Stimulated activated CD8-positive, alpha-beta memory T cell treated with anti-CD3 and anti-CD28 coated beads, Interleukin-7, amount 100 ng/mL, for 24 hours (primary cell): ENCODE measurements around the gene PDZD2.
"Not testable (repeated sequence)": the region's sequence is repeated elsewhere in the genome, so short reads cannot be mapped to it uniquely, and the experiment has no call there.

Experiments used
- DNase-seq: peaks from one replicate; pipeline ENCODE4 v3.0.0-alpha.2; 2020; ENCODE audit warnings: low read depth

Gene PDZD2

DNA sequence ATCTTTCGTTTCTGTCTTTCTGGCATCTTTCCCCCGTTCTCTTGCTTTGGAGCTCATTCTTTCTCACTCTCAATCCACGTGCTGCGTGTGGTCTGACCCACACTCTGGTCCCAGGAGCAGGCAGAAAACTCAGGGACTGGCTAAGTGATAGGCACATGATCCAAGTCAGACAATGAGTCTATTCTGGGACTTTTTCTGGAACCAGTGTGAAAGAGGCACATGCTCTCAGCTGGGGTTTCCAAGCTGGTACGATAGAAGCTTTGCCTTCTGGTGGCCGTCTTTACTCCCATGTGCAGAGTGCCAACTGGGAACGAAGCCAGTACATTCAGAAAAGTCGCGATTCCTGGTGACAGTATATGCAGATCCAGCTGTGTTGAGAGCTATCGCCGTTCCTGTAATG lies 94.4 kb downstream of the PDZD2 start:
- no peak for DNase-seq

DNA sequence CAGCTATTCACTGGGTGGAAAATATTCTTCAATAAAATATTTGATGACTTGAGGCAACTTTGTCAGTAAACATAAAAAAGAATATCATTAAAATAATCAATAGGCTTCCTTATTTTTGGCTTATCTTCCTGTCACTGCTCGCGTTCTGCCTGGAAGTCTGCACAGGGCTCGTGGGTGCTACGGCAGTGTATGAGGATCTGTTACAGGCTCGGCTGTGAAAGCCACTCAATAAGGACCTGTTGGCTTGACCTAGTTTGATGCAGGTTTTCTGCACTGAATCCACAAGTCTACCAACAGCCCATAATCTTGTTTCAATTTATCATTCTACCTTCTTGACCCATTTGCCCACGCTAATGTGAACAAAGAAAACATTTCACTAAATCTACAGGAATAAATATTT lies 97.2 kb downstream of the PDZD2 start:
- DNase-seq, result no peak

DNA sequence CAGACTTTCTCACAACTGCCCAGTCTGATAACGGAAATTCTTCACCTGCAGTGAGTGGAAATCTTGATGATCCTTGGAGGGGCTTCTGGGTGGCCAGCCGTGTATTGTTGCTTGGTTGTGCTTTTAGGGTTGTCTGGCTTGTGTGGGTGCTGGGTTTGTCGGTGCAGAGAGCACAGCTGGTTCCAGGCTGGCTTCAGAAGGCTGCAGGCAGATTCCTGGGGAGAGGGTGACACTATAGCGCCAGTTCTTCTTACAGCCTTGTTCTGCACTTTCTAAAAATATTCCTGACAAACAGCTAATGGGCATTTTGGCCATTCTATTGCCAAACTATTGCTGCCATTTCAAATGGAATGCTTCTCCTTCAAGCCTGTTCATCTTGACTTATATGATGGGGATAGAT lies 99.3 kb downstream of the PDZD2 start:
- no peak for DNase-seq

DNA sequence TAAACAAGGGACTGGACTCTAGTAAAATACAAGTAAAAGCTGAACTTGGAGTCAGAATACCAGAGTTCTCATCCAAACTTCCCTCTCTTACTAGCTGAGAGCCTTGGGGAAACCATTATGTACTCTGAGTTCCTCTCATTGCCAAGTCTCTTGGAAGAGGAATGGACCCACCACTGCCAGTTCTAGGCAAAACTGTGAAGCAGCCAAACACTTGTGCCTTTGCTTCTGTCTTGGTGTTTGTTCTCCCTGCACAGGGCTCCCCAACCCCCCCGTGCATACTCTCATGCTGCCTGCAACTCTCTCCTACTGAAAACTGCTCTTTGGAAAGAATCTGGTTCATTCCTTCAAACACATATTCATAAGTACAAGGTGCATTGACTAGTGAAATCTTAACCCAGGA lies 102.6 kb downstream of the PDZD2 start:
- DNase-seq, result no peak

DNA sequence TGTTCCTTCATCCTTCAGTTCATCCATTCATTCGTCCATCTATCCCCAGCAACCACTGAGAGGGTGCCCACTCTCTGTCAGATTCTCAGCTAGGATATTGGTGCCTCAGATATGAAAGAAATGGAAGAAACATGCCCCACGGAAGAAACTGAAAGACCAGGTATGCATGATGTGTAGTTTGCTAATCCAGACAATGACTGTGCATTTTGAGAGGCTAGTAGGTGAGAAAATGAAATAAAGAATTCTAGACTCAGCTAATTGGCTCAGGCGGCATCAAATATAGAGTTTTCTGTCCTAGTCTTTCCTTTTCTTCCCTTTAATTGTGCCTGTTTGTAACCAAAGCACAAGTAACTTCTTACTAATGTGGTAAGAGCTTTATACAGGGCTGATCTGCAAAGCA lies 104.7 kb downstream of the PDZD2 start:
- no peak for DNase-seq

GRCh38 chr5:31748458-31749172 lies 109.7 kb downstream of the PDZD2 start:
- DNase-seq, result no peak

GRCh38 chr5:31750215-31750614 lies 111.3 kb downstream of the PDZD2 start:
- DNase-seq, result no peak

GRCh38 chr5:31751610-31752009 lies 112.7 kb downstream of the PDZD2 start:
- no peak for DNase-seq

DNA sequence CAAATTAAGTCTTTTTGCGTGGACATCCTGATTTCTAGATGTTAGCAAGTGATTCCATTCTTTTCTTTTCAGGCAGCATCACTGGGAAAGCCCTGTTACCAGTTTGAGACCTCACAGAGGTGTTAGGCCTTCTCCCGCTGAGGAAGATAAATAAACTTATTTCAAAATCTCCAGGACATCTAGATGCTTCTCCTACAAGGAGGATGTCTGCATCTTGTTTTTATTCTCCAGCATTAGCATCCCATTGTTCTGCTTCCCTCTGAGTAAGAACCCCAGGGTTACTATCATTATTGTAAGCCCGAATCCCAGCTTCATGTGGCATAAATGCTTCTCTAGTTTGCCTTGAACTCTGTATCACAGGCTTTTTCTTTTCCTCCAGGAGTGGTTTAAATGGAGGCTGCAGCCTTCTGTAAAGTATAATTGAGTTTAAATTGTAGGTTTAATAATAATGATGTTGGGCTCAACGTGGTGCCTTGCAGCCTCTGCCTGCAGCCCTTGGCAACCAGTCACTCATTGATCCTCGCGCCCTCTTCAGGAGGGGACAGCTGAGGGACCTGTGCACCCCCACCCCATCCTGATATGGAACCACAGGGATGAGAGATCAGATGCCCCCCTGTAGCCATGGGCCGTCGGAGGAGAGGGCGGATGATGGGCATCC lies 114.9 kb downstream of the PDZD2 start:
- DNase-seq, result no peak

GRCh38 chr5:31754358-31754704 lies 115.4 kb downstream of the PDZD2 start:
- DNase-seq, result no peak

DNA sequence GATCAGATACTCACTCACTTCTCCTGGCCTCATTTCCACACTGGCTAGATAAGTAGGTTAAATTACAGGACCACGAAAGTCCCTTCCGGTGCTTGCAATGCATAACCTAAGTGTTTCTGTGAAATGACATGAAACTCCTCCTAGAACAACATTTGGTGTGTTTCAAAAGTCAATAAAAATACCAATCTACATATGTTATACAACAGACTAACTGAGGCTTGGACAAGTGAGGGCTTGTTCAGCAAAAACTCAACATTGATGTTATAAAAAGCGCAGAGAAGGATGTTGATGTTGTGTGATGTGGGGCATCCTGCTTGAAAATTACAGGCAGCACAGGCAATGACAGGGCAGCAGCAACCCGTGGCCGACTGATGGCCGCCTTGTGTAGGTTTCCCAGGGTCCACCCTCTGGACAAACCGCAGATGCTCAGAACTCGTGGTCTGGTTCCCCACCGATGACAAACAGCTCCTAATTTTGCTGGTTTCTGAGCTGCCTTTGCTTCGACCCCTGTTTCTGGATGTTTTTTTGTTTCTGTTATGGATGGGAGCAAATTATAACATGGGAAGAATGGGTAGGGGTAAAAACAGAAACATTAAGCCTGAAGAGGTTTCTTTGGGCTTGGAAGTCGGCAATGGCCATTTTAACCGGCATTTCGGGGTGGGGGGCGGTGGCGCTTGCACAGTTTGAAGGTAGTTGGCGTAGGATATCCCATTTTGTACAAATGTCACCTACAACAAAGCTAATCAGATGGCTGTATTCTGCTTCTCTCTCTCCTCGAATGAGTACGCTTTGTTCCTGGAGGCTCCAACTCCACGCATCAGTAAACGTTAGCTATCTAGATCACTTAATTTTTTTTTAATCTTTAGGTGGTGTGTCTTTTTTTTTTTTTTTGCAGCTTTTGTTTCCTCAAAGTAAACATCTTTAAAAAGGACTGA lies 116.1 kb downstream of the PDZD2 start:
- no peak for DNase-seq

DNA sequence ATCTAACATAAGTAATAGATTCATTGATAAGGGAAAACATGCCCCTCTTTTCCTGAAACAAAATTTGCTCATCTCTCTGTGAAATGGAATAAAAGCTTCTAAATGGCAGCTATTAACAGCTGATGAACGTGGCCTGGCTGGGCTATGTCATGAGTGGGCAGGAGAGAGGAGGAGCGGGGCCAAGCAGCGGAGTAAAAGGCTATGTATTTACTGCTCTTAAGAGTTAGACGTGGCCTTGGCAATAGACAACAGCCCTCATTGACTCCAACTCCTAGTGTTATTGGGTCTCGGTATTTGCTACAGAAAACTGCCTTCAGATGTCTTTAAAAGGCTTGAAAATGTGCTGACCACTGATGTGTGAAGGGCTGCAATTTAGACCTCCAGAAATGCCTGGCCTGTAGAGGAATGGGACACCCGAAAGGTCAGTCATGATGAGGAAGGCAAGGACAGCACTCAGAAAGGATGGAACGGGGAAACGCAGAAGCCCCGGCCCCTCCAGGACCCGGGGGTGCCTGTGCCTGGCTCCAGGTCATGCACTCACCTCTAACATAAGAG lies 116.8 kb downstream of the PDZD2 start:
- no peak for DNase-seq

DNA sequence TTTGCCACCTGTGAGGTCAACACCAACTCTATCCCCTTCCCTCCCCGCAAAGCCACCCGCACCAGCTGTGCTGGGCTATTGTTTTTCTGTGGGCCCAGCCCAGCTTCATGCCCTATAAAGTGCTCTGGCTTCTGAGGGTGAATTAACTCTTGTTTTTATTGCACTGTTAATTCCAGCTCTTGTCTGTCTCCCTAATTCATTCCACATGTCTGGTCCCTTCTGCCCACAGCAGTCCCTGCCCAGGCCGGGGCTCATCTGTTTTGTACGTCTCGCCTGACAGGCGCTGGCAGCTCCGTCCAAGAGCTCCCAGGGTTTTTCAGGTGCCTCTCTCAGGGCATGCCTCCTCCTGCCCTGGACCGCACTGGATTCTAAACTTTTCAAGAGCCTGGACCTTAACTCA lies 118.9 kb downstream of the PDZD2 start:
- DNase-seq, result no peak

DNA sequence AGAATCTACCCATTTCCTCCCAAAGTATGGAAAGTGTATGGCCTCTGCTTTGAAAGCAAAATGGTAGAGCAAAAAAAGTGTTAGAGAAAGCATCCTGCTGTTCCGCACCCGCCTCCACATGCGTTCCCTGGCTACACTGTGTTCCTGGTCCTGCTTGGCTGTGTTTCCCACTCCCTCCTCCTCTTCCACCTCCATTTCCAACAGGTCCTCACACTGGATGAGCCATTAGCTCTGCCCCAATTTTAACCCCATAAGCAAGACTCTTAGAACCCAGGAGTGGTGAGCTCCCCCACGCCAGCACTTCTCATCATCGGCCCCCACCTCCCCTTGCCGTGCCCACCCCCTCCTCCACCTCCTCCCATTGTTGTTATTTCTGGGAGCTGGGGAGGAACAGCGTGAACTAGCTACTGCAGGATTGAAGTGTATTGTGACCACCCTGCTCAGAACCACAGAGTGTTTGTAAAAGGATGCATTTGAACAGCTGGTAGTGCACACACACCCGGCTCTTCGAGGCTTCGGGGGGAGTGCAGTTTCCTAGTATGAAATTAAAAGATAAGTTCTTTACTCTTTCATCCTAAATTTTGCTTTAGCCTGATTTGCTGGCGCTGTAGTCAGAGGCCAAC lies 120.0 kb downstream of the PDZD2 start:
- no peak for DNase-seq

GRCh38 chr5:31759925-31760324 lies 121.0 kb downstream of the PDZD2 start:
- no peak for DNase-seq

GRCh38 chr5:31761877-31762276 lies 122.9 kb downstream of the PDZD2 start:
- DNase-seq, result no peak

GRCh38 chr5:31763424-31763823 lies 124.5 kb downstream of the PDZD2 start:
- no peak for DNase-seq

GRCh38 chr5:31764687-31765086 lies 125.8 kb downstream of the PDZD2 start:
- not testable (repeated sequence) for DNase-seq

GRCh38 chr5:31767335-31768031 lies 128.6 kb downstream of the PDZD2 start:
- no peak for DNase-seq

- no peak for DNase-seq
Observed at GRCh38 chr5:31768046-31768445, 129.1 kb downstream of the PDZD2 start.

DNA sequence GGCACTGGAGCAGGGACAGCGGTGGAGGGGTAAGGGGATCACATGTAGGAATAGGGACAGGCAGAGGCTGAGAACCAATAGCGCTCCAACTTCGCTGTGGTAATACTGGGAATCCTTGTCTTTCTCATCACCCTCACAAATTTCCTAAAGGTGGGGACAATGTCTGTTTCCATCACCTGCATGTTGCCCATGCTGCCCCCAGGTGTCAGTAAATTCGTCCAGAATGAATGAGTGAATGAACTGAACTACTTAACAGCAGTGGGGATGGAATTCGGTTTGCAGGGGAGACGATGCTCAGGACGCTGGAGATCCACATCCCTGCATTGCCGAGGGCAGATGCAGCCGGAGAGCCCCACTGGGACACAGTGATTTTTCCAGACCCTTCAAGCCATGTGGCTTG lies 129.9 kb downstream of the PDZD2 start:
- no peak for DNase-seq

- no peak for DNase-seq
Observed at GRCh38 chr5:31769530-31769929, 130.6 kb downstream of the PDZD2 start.
